ENCODE data around the gene PDSS2.
"Not testable (repeated sequence)": the region's sequence is repeated elsewhere in the genome, so short reads cannot be mapped to it uniquely, and the experiment has no call there.

Gene PDSS2

DNA sequence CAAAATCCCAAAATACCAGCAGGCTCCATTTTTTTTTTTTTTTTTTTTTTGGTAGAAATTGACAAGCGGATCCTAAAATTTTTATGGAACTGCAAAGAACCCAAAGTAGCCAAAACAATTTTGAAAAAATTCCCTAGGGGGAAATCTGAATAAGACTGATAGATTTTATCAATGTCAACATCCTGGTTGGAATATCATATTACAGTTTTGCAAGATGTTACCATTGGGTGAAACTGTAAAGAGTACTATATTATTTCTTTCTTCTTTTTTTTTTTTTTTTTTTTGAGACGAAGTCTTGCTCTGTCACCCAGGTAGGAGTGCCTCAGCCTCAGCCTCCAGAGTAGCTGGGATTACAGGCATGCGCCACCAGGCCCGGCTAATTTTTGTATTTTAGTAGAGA lies 314.7 kb downstream of the PDSS2 start:
- H3K4ac ChIP-seq (ENCODE audit: low read depth in 1 of 2, low read length in 2 of 2) = no peak overlapping the region
- H3K23ac ChIP-seq (ENCODE audit: low read length in 2 of 2) = no peak overlapping the region
- no peak overlapping the region for H4K91ac ChIP-seq (ENCODE audit: low read length)
- H2AK5ac ChIP-seq (ENCODE audit: low read length, severe bottlenecking) = no peak overlapping the region
- H3K9ac ChIP-seq (ENCODE audit: low read length) = no peak overlapping the region
- no peak overlapping the region for H3K4me2 ChIP-seq (ENCODE audit: low read length, poor library complexity, severe bottlenecking)
- H3K27ac ChIP-seq (ENCODE audit: low read length, poor library complexity, severe bottlenecking) = no peak overlapping the region
- H2BK120ac ChIP-seq (ENCODE audit: low read depth, low read length) = no peak overlapping the region
- H3K36me3 ChIP-seq (ENCODE audit: control insufficient read depth in 1 of 2, insufficient read depth in 2 of 2, low read depth in 1 of 2, low read length in 2 of 2) = no peaks in the 10 kb centered on the region
- no peaks in the 10 kb centered on the region for H3K4me1 ChIP-seq (ENCODE audit: control insufficient read depth, insufficient read depth, low read depth, low read length)
- no peak overlapping the region for H4K8ac ChIP-seq (ENCODE audit: low read length)
- H2AFZ ChIP-seq (ENCODE audit: low read depth, low read length) = no peak overlapping the region
- no peaks in the 10 kb centered on the region for H3K9me3 ChIP-seq (ENCODE audit: control insufficient read depth, low read length)
- no peak overlapping the region for H2BK12ac ChIP-seq (ENCODE audit: low read length in 2 of 2)
- H3K27me3 ChIP-seq (ENCODE audit: control insufficient read depth in 1 of 2, insufficient read depth in 1 of 2, low read length in 2 of 2) = no peaks in the 10 kb centered on the region
- WGBS = 100% methylated on average over 2 of the region's 4 CpGs
- H2BK5ac ChIP-seq (ENCODE audit: low read depth, low read length, poor library complexity, severe bottlenecking) = no peak overlapping the region
- DNase-seq = no peak
- H3K4me3 ChIP-seq (ENCODE audit: insufficient read depth in 1 of 2, low read depth in 1 of 2, low read length in 2 of 2) = no peak overlapping the region
- no peak overlapping the region for H3K14ac ChIP-seq (ENCODE audit: low read length in 2 of 2)
- H3K18ac ChIP-seq (ENCODE audit: low read depth in 1 of 2, low read length in 2 of 2) = no peak overlapping the region
- no peaks in the 10 kb centered on the region for H3K79me1 ChIP-seq (replicated peaks; ENCODE audit: low read length, poor library complexity, severe bottlenecking)
- no peak overlapping the region for H2BK15ac ChIP-seq (ENCODE audit: low read depth, poor library complexity, severe bottlenecking)

DNA sequence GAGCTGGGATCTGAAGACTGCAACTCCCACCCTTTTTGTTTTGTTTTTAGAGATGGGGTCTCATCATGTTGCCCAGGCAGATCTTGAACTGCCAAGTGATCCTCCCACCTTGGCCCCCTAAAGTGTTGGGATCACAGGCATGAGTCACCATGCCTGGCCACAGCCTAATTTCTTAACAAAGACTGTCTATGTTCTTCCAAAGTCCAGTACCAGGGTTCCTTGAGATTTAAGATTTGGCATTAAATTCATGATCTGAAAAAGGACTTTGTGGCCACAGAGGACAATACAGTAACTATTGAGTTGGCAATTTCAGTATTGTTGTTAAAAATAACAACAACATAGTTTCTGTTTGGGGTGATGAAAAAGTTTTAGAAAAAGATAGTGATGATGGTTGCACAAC lies 315.4 kb downstream of the PDSS2 start:
- DNase-seq = no peak
- Histone ChIP-seq H3K4me1 (ENCODE audit: control insufficient read depth, insufficient read depth, low read depth, low read length) (no peaks in the 10 kb centered on the region), H3K4ac (ENCODE audit: low read depth in 1 of 2, low read length in 2 of 2) (no peak overlapping the region), H2BK12ac (ENCODE audit: low read length in 2 of 2) (no peak overlapping the region), H2AK5ac (ENCODE audit: low read length, severe bottlenecking) (no peak overlapping the region), H3K9me3 (ENCODE audit: control insufficient read depth, low read length) (no peaks in the 10 kb centered on the region), H3K27ac (ENCODE audit: low read length, poor library complexity, severe bottlenecking) (no peak overlapping the region), H2BK5ac (ENCODE audit: low read depth, low read length, poor library complexity, severe bottlenecking) (no peak overlapping the region), H3K14ac (ENCODE audit: low read length in 2 of 2) (no peak overlapping the region), H3K27me3 (ENCODE audit: control insufficient read depth in 1 of 2, insufficient read depth in 1 of 2, low read length in 2 of 2) (no peaks in the 10 kb centered on the region), H4K91ac (ENCODE audit: low read length) (no peak overlapping the region), H3K79me1 (replicated peaks; ENCODE audit: low read length, poor library complexity, severe bottlenecking) (no peaks in the 10 kb centered on the region), H3K4me3 (ENCODE audit: insufficient read depth in 1 of 2, low read depth in 1 of 2, low read length in 2 of 2) (no peak overlapping the region), H3K36me3 (ENCODE audit: control insufficient read depth in 1 of 2, insufficient read depth in 2 of 2, low read depth in 1 of 2, low read length in 2 of 2) (no peaks in the 10 kb centered on the region), H4K8ac (ENCODE audit: low read length) (no peak overlapping the region), H3K23ac (ENCODE audit: low read length in 2 of 2) (no peak overlapping the region), H3K18ac (ENCODE audit: low read depth in 1 of 2, low read length in 2 of 2) (no peak overlapping the region), H2BK15ac (ENCODE audit: low read depth, poor library complexity, severe bottlenecking) (no peak overlapping the region), H3K9ac (ENCODE audit: low read length) (no peak overlapping the region), H2BK120ac (ENCODE audit: low read depth, low read length) (no peak overlapping the region), H3K4me2 (ENCODE audit: low read length, poor library complexity, severe bottlenecking) (no peak overlapping the region), H2AFZ (ENCODE audit: low read depth, low read length) (no peak overlapping the region)

DNA sequence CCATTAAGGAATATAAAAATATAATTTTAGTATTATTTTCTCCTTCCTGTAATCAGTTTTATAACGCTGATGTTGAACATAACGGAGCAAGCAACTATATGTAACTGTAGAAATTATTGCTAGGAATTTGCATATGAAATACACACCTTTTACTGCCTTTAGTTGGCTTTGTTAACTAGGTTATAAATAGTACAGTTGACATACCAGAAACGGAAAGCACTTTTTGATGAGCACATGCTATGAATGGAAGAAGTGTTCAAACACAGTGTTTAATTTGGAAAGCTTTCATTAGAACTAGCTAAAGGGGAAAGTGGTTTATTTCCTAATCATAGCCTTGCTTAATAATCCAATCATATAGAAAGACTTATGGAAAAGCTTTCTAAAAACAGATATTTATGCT lies 318.8 kb downstream of the PDSS2 start:
- no peak overlapping the region for H2AK5ac ChIP-seq (ENCODE audit: low read length, severe bottlenecking)
- H3K4me2 ChIP-seq (ENCODE audit: low read length, poor library complexity, severe bottlenecking) = no peak overlapping the region
- 83% methylated on average over 1 of the region's 3 CpGs for WGBS
- H2BK120ac ChIP-seq (ENCODE audit: low read depth, low read length) = no peak overlapping the region
- H2AFZ ChIP-seq (ENCODE audit: low read depth, low read length) = no peak overlapping the region
- H3K4ac ChIP-seq (ENCODE audit: low read depth in 1 of 2, low read length in 2 of 2) = no peak overlapping the region
- no peaks in the 10 kb centered on the region for H3K9me3 ChIP-seq (ENCODE audit: control insufficient read depth, low read length)
- no peaks in the 10 kb centered on the region for H3K4me1 ChIP-seq (ENCODE audit: control insufficient read depth, insufficient read depth, low read depth, low read length)
- no peaks in the 10 kb centered on the region for H3K36me3 ChIP-seq (ENCODE audit: control insufficient read depth in 1 of 2, insufficient read depth in 2 of 2, low read depth in 1 of 2, low read length in 2 of 2)
- H3K23ac ChIP-seq (ENCODE audit: low read length in 2 of 2) = no peak overlapping the region
- H3K9ac ChIP-seq (ENCODE audit: low read length) = no peak overlapping the region
- no peak overlapping the region for H4K91ac ChIP-seq (ENCODE audit: low read length)
- H2BK15ac ChIP-seq (ENCODE audit: low read depth, poor library complexity, severe bottlenecking) = no peak overlapping the region
- DNase-seq = no peak
- H2BK5ac ChIP-seq (ENCODE audit: low read depth, low read length, poor library complexity, severe bottlenecking) = no peak overlapping the region
- H3K27me3 ChIP-seq (ENCODE audit: control insufficient read depth in 1 of 2, insufficient read depth in 1 of 2, low read length in 2 of 2) = no peaks in the 10 kb centered on the region
- no peak overlapping the region for H3K4me3 ChIP-seq (ENCODE audit: insufficient read depth in 1 of 2, low read depth in 1 of 2, low read length in 2 of 2)
- no peak overlapping the region for H3K27ac ChIP-seq (ENCODE audit: low read length, poor library complexity, severe bottlenecking)
- H2BK12ac ChIP-seq (ENCODE audit: low read length in 2 of 2) = no peak overlapping the region
- H4K8ac ChIP-seq (ENCODE audit: low read length) = no peak overlapping the region
- H3K18ac ChIP-seq (ENCODE audit: low read depth in 1 of 2, low read length in 2 of 2) = no peak overlapping the region
- H3K14ac ChIP-seq (ENCODE audit: low read length in 2 of 2) = no peak overlapping the region
- no peaks in the 10 kb centered on the region for H3K79me1 ChIP-seq (replicated peaks; ENCODE audit: low read length, poor library complexity, severe bottlenecking)

DNA sequence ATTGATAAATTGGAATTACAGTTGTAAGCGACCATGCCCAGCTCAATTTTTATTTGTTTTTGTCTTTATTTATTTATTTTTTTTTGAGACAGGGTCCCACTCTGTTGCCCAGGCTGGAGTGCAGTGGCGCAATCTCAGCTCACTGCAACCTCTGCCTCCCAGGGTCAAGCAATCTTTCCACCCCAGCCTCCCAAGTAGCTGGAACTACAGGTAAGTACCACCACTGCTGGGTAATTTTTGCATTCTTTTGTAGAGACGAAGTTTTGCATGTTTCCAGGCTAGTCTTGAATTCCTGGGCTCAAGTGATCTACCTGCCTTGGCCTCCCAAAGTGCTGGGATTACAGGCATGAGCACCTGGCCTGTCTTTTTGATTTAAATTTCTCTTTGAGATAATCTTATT lies 323.0 kb downstream of the PDSS2 start:
- not testable (repeated sequence) for H3K9ac ChIP-seq (ENCODE audit: low read length); H2BK12ac ChIP-seq (ENCODE audit: low read length in 2 of 2); H3K79me1 ChIP-seq (replicated peaks; ENCODE audit: low read length, poor library complexity, severe bottlenecking); H2BK120ac ChIP-seq (ENCODE audit: low read depth, low read length); H3K18ac ChIP-seq (ENCODE audit: low read depth in 1 of 2, low read length in 2 of 2); H3K4ac ChIP-seq (ENCODE audit: low read depth in 1 of 2, low read length in 2 of 2); H2AK5ac ChIP-seq (ENCODE audit: low read length, severe bottlenecking); H2BK5ac ChIP-seq (ENCODE audit: low read depth, low read length, poor library complexity, severe bottlenecking); H3K36me3 ChIP-seq (ENCODE audit: control insufficient read depth in 1 of 2, insufficient read depth in 2 of 2, low read depth in 1 of 2, low read length in 2 of 2); DNase-seq; H3K4me2 ChIP-seq (ENCODE audit: low read length, poor library complexity, severe bottlenecking); H4K91ac ChIP-seq (ENCODE audit: low read length); H2BK15ac ChIP-seq (ENCODE audit: low read depth, poor library complexity, severe bottlenecking); H3K4me1 ChIP-seq (ENCODE audit: control insufficient read depth, insufficient read depth, low read depth, low read length); H3K27me3 ChIP-seq (ENCODE audit: control insufficient read depth in 1 of 2, insufficient read depth in 1 of 2, low read length in 2 of 2); H4K8ac ChIP-seq (ENCODE audit: low read length); H3K14ac ChIP-seq (ENCODE audit: low read length in 2 of 2); H3K23ac ChIP-seq (ENCODE audit: low read length in 2 of 2); H3K27ac ChIP-seq (ENCODE audit: low read length, poor library complexity, severe bottlenecking); H3K9me3 ChIP-seq (ENCODE audit: control insufficient read depth, low read length); H2AFZ ChIP-seq (ENCODE audit: low read depth, low read length); H3K4me3 ChIP-seq (ENCODE audit: insufficient read depth in 1 of 2, low read depth in 1 of 2, low read length in 2 of 2)
- WGBS = 100% methylated on average over 2 of the region's 3 CpGs
